Coronary artery (tissue), 2 donors: Measurements from ENCODE around the gene CEP112.

Experiments used
- DNase-seq: peaks from one replicate; pipeline ENCODE4 v3.0.0-alpha.2; 2017; ENCODE audit warnings: low spot score
- H3K27ac ChIP-seq, 2 donors: fragments of 200-600 bp; sonication (generic); one replicate each; pipeline ENCODE4 v1.5.1; 2016 to 2019
- H3K4me3 ChIP-seq: fragments of 200-600 bp; sonication (generic); 2 replicates; pipeline ENCODE4 v1.5.1; 2016; ENCODE audit warnings: mild to moderate bottlenecking, moderate library complexity
- CTCF ChIP-seq: fragments of 200-600 bp; sonication (generic); IDR thresholded peaks from one replicate; pipeline ENCODE4 v1.5.1; 2019; ENCODE audit warnings: antibody characterized with exemption

The CEP112 gene

DNA sequence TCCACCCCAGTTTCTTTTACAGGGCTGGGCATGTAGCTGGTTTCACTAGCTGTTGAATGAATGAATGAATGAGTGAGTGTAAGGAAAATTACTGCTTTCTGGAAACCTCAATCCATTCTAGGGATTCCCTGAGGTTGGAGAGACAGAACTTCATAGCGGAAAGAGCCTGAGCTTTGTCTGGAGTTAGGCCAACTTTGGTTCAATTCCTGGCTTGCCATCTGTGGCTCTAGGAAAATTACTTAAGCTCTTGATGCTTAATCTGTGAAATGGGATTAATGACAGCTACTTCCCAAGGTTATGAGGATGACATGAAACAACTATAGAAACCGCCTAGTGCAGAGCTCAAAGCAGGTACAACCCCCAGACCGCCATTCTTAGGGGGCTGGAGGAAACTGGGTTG lies 554.1 kb downstream of the CEP112 start:
- no peak for TF ChIP-seq CTCF
- no peak overlapping the region for H3K27ac ChIP-seq
- DNase-seq, result no peak
- H3K4me3 ChIP-seq, result no peak overlapping the region

- TF ChIP-seq CTCF, result no peak
- no peak for DNase-seq
Measured at GRCh38 chr17:65634533-65634932, 557.4 kb downstream of the CEP112 start.

DNA sequence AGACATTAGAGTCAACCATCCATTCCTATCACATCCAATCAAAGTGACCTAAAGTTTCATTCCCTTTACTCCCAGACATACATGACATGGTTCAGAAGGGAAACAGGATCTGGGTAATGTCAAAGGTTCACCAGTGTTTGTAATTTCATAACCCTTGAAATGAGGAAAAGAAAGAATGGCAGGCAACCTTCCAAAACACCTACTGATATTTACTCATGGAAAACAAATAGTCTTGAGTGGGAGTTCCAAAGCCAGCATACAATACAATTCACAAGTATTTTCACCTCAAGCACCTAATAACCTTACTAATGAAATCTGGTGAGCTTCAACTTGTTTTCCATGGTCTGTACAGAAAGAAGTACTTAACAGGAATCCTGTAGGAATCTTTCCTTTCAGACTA lies 557.9 kb downstream of the CEP112 start:
- no peak overlapping the region for H3K27ac ChIP-seq
- TF ChIP-seq CTCF, result no peak

More at GRCh38 chr17:65634533-65634932, 557.4 kb downstream of the CEP112 start:
- H3K27ac ChIP-seq, result no peak overlapping the region
- H3K4me3 ChIP-seq, result no peak overlapping the region

DNA sequence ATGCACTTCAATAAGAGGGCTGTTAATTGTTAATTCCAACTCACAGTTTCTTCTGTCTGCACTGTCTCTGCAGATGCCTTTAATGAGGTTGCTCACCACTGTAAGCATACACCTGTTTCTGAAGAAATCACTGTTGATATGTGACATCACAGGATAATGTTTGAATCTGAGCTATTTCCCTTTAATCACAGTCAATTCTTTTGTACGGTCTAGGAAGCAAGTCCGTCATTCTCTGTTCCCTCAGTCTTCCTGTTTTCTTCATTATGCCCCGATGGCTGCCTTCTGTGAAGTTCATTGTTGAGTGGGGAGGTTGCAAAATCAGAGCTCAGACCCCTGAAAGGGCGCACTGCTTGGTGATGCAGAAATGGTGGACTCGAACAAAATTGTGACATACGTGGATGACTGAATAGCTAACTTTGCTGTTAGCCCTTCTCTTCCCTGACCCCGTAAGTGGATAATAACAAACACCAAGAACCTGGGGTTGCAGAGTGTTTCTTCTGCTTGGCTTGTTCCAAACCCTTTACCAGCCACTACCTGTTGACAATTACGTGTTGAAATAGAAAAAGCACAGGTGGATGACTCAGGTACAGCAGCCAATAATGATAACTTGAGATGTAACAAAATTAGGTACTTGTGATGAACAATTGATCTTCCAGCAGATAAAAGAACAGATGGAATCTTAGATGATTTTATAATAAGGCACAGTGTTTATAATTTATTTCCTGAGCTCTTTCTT lies 558.6 kb downstream of the CEP112 start:
- Histone ChIP-seq H3K27ac (no peak overlapping the region), H3K4me3 (no peak overlapping the region)
- TF ChIP-seq CTCF, result no peak
- no peak for DNase-seq

More for the DNA sequence above, 557.9 kb downstream of the CEP112 start:
- H3K4me3 ChIP-seq, result no peak overlapping the region
- DNase-seq, result no peak

- H3K4me3 ChIP-seq, result no peak overlapping the region
- H3K27ac ChIP-seq, result no peak overlapping the region
Measured at GRCh38 chr17:65630502-65630901, 561.4 kb downstream of the CEP112 start.

GRCh38 chr17:65629234-65629690 lies 562.7 kb downstream of the CEP112 start:
- TF ChIP-seq CTCF, result no peak
- no peak for DNase-seq
- Histone ChIP-seq H3K4me3 (no peak overlapping the region), H3K27ac (no peak overlapping the region)

More at GRCh38 chr17:65630502-65630901, 561.4 kb downstream of the CEP112 start:
- DNase-seq, result no peak
- TF ChIP-seq CTCF, result no peak

DNA sequence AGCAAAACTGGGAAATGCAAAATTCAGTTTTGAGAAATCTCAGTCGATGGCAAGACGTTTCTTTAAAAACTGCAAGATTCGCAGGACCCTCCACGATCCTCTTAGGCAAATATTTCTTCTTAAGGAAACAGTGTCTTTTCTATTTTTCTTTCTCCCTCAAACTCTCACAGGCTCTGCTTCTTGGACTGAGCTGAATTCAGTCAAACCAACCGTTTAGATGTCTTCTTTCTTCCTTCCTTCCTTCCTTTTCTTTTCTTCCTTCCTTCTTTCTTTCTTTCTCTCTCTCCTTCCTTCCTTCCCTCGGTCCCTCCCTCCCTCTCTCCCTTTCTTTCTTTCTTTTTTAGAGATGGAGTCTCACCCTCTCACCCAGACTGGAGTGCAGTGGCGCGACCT lies 563.3 kb downstream of the CEP112 start:
- no peak for DNase-seq
- Histone ChIP-seq H3K27ac (no peak overlapping the region), H3K4me3 (peak overlapping the region; percentile 29)
- no peak for TF ChIP-seq CTCF
